CD4-positive, alpha-beta T cell treated with Interleukin-15 for 4 hours (primary cell): ENCODE results near the gene BAX.
A peak's percentile ranks its signal among the peaks of the same experiment; 100 is the strongest.

Experiments used
- DNase-seq: peaks from one replicate; pipeline ENCODE4 v3.0.0-alpha.2; 2020; ENCODE audit warnings: low spot score

BAX gene

GRCh38 chr19:48985711-48986110 is 31.0 kb downstream of the BAX start:
- no peak for DNase-seq

GRCh38 chr19:48986211-48986610 is 31.5 kb downstream of the BAX start:
- no peak for DNase-seq

GRCh38 chr19:48987323-48987722 is 32.6 kb downstream of the BAX start:
- DNase-seq, result no peak

GRCh38 chr19:48988286-48988685 is 33.6 kb downstream of the BAX start:
- DNase-seq, result no peak

- DNase-seq, result no peak
Observed at GRCh38 chr19:48988860-48989259, 34.2 kb downstream of the BAX start.

- DNase-seq, result no peak
Observed at GRCh38 chr19:48989701-48990291, 35.1 kb downstream of the BAX start.

- no peak for DNase-seq
Observed at GRCh38 chr19:48990400-48990799, 35.7 kb downstream of the BAX start.

- no peak for DNase-seq
Observed at GRCh38 chr19:48991011-48991609, 36.4 kb downstream of the BAX start.

- DNase-seq, result no peak
Observed at GRCh38 chr19:48991873-48992580, 37.4 kb downstream of the BAX start.

GRCh38 chr19:48992581-48993174 is 38.0 kb downstream of the BAX start:
- DNase-seq, result no peak

- DNase-seq, result peak; percentile 100
Observed at GRCh38 chr19:48993175-48994034, 38.7 kb downstream of the BAX start, which contains the start of the genes GYS1 and RUVBL2. Gene GYS1, minus strand, starts transcription at chr19:48993309. Its CDS starts 197 bp downstream, at chr19:48993112. Gene RUVBL2, plus strand, starts transcription at chr19:48993887. Its CDS starts 25 bp downstream, at chr19:48993912.

GRCh38 chr19:48994035-48994386 is 39.3 kb downstream of the BAX start:
- DNase-seq, result no peak

GRCh38 chr19:48997972-48998371 is 43.3 kb downstream of the BAX start:
- DNase-seq, result peak; percentile 47

GRCh38 chr19:48999481-49000325 is 45.0 kb downstream of the BAX start:
- DNase-seq, result peak; percentile 70

GRCh38 chr19:49004133-49004532 is 49.5 kb downstream of the BAX start:
- no peak for DNase-seq

GRCh38 chr19:49004964-49005614 is 50.4 kb downstream of the BAX start:
- no peak for DNase-seq

- no peak for DNase-seq
Observed at GRCh38 chr19:49006905-49007304, 52.2 kb downstream of the BAX start.

GRCh38 chr19:49009828-49010227 is 55.2 kb downstream of the BAX start:
- no peak for DNase-seq

GRCh38 chr19:49010453-49010852 is 55.8 kb downstream of the BAX start:
- no peak for DNase-seq

- no peak for DNase-seq
Observed at GRCh38 chr19:49011194-49011593, 56.5 kb downstream of the BAX start.
